ENCODE measurements around the gene C11orf16. TPM values are rescaled to one million over a fixed set of nuclear protein-coding genes. Genes with fewer than 3 reads are reported as not detected.

Gene C11orf16, protein sequence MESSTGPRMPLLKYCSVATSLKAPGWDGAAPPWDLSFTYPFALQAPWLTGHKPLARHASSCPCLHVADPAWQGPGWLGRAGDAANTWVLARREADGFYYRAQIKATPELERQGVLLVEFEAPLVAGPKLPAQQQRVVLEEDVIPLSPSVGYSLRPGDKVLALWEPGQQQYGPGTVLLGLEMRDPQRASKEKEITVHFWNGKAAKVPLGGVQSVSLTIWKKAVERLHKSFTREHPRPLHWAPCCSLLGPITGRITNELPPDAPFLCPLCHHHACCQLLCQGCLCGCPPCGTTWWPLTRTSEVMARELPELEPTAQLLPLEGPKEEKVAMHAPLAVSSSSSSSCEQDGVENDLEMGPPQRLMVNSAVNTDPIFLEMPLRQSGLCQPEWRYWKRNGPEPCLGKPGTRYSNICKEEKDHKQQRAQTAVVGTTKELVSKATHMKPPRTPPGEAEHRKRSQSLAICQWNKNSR
- not detected in 5 replicates for total RNA-seq (2022; extraction: Qiagen RNA extraction)

GRCh38 chr11:8932564-8933180 is at the start of gene C11orf16:
Gene C11orf16, minus strand, starts transcription at chr11:8932947. Its CDS starts 639 bp downstream, at chr11:8932308.

DNA sequence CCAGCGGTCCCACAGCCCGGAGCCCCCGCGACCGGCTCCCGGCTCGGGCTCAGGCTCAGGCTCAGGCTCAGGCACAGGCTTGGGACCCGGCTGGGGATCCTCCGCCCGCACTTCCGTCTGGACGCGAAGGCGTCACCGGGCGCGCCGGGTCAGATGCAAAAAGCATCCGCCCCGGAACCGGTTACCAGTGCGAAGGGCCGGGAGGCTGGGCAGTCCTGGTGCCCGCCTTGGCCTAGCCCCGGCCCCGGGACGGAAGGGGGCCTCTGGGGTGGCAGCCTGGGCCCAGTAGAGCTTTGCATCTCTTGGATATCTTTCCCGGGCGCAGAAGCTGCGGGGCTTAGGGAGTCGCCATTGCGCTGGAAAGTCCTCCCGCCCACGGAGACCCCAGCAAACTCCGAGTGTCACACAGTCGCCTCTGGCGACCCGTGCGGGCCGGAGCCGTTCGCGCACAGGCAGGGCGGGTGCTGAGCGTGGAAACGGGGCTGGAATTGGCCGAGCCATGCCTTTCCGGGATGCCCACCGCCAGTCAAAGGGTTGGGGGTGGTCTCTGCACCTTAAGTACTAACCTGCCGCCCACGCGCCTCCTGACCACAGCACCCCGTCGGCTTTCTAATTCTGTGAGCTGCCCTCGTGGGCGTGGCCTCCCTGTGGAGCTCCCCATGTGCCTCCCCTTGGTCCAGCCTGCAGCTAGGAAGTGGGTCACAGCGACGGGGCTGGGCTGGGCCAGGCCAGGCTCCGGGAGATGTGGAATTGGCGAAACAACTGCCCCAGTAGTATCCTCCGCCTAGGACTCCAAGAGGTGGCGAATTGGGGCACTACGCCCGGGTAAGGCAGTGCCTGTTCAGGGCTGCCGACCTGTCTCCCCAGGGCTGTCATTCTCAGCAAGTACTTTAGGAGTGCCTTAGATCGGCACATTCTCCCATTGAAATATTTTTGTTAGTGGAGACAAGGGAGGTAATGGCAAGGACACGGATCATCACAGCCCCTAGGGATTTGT is 31.9 kb upstream of the C11orf16 start, which contains the start of gene TMEM9B:
TMEM9B (minus strand) TSS at position 119 of the 997 bp plus-strand sequence. CDS start 129 bp downstream, outside the sequence.

DNA sequence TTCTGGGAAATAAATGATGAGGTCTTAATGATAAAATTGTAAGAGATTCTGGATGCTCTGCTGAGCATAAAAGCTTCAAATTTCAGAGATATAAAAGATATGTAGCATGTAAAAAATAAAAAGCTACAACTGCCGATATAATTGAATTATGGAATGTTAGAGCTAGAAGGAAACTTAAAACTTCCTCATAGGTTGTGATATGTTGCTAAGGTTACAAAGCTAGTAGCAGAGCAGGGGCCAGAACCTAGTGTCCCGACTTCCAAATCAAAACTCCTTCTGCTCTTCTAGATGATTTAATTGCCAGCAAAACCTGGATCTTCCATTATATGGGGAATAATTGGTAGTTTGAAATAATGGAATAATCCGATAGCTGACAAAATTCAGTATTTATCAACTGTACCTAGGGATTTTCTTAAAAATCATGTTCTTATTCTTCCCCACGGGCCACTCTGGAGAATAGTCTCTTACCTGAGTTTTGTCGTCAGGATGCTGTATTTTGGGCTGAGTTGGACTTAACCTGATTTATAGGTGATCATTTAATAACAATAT is 9.8 kb upstream of the C11orf16 start, which contains the start of gene ASCL3:
ASCL3 (minus strand) TSS at position 499 of the 549 bp plus-strand sequence. CDS start 4,855 bp downstream, outside the sequence.

GRCh38 chr11:8911029-8911823 is 21.5 kb downstream of the C11orf16 start, which contains the start of gene AKIP1:
Gene AKIP1, plus strand, starts transcription at chr11:8911189. Its CDS starts 261 bp downstream, at chr11:8911450.

Other genes with a start within 250 kb of the C11orf16 start
- gene AKIP1, start 21.8 kb downstream of the C11orf16 start, total RNA-seq (2022; extraction: Qiagen RNA extraction) = 38.7 to 45.6 TPM (median 43.8 TPM) in 5 replicates
- gene ASCL3, start 10.1 kb upstream of the C11orf16 start, total RNA-seq (2022; extraction: Qiagen RNA extraction) = not detected in 5 replicates
- gene TMEM9B, start 31.5 kb upstream of the C11orf16 start, total RNA-seq (2022; extraction: Qiagen RNA extraction) = 36.5 to 39.4 TPM (median 37.7 TPM) in 5 replicates
- 0.61 to 1.3 TPM (median 0.71 TPM) in 5 replicates for gene NRIP3, start 71.1 kb upstream of the C11orf16 start, total RNA-seq (2022; extraction: Qiagen RNA extraction)
- gene SCUBE2, start 158.7 kb upstream of the C11orf16 start, total RNA-seq (2022; extraction: Qiagen RNA extraction) = 0.28 to 0.46 TPM (median 0.43 TPM) in 5 replicates